NOMO-1 treated with DMSO at 0.1 percent for 48 hours (cell line): ENCODE measurements around the gene PPM1L.

Experiments
- DNase-seq: peaks from one replicate; lab custom pipeline; 2025; ENCODE audit not compliant: unreplicated experiment; lab: John Stamatoyannopoulos, UW

The PPM1L gene

GRCh38 chr3:160924776-160925175 is 168.7 kb downstream of the PPM1L start:
- DNase-seq = no peak

- peak; percentile 17 for DNase-seq
These were observed 171.6 kb downstream of the PPM1L start for GRCh38 chr3:160927620-160928019.

- peak; percentile 26 for DNase-seq
These were observed 172.2 kb downstream of the PPM1L start for GRCh38 chr3:160928183-160928726.

- DNase-seq = no peak
These were observed 173.6 kb downstream of the PPM1L start for GRCh38 chr3:160929595-160929994.

- DNase-seq = no peak
These were observed 175.4 kb downstream of the PPM1L start for GRCh38 chr3:160931474-160931873.

- DNase-seq = peak; percentile 23
These were observed 179.5 kb downstream of the PPM1L start for GRCh38 chr3:160935413-160936095.

- no peak for DNase-seq
These were observed 186.0 kb downstream of the PPM1L start for GRCh38 chr3:160941885-160942494.

GRCh38 chr3:160943996-160944395 is 188.0 kb downstream of the PPM1L start:
- DNase-seq = no peak

- no peak for DNase-seq
These were observed 189.3 kb downstream of the PPM1L start for GRCh38 chr3:160945336-160945735.

GRCh38 chr3:160948273-160948672 is 192.2 kb downstream of the PPM1L start:
- no peak for DNase-seq

- no peak for DNase-seq
These were observed 193.4 kb downstream of the PPM1L start for GRCh38 chr3:160949460-160949859.

- DNase-seq = no peak
These were observed 194.5 kb downstream of the PPM1L start for GRCh38 chr3:160950542-160950941.

- DNase-seq = no peak
These were observed 194.9 kb downstream of the PPM1L start for GRCh38 chr3:160950954-160951353.

- DNase-seq = no peak
These were observed 195.8 kb downstream of the PPM1L start for GRCh38 chr3:160951642-160952487.

- no peak for DNase-seq
These were observed 197.7 kb downstream of the PPM1L start for GRCh38 chr3:160953686-160954085.

- DNase-seq = peak; percentile 68
These were observed 200.8 kb downstream of the PPM1L start for GRCh38 chr3:160956785-160957184.

GRCh38 chr3:160960568-160960967 is 204.5 kb downstream of the PPM1L start:
- no peak for DNase-seq

- no peak for DNase-seq
These were observed 207.9 kb downstream of the PPM1L start for GRCh38 chr3:160963949-160964348.

- DNase-seq = no peak
These were observed 212.7 kb downstream of the PPM1L start for GRCh38 chr3:160968761-160969160.

- peak; percentile 31 for DNase-seq
These were observed 217.2 kb downstream of the PPM1L start for GRCh38 chr3:160973067-160973809.

GRCh38 chr3:160977773-160978172 is 221.7 kb downstream of the PPM1L start:
- no peak for DNase-seq
